Thyroid gland (tissue), 4 donors: Measurements from ENCODE around the gene UBE2E2. TPM values are rescaled to one million over a fixed set of nuclear protein-coding genes. Genes with fewer than 3 reads are reported as not detected.

ENCODE experiments used
- DNase-seq, 2 donors: peaks; one replicate each; pipeline ENCODE4 v3.0.0-alpha.2; 2019
- H3K27ac ChIP-seq, 3 donors: fragments of 200-600 bp; sonication (generic); 1 replicate in 2 of 3; 2 replicates in 1 of 3; pipeline ENCODE4 v1.5.1; 2016 to 2019; ENCODE audit warnings: mild to moderate bottlenecking in 1 of 3, moderate library complexity in 1 of 3
- H3K27me3 ChIP-seq: fragments of 200-600 bp; sonication (generic); one replicate; pipeline ENCODE4 v1.5.1; 2019
- H3K36me3 ChIP-seq, 2 donors: fragments of 200-600 bp; sonication (generic); one replicate each; pipeline ENCODE4 v1.5.1; 2016 to 2019
- H3K4me1 ChIP-seq, 2 donors: fragments of 200-600 bp; sonication (generic); one replicate each; pipeline ENCODE4 v1.5.1; 2017 to 2019
- H3K4me3 ChIP-seq, 3 donors: fragments of 200-600 bp; sonication (generic); replicated peaks in 1 of 3; 1 replicate in 2 of 3; 2 replicates in 1 of 3; pipeline ENCODE4 v1.5.1; 2016; ENCODE audit warnings: mild to moderate bottlenecking in 1 of 3
- H3K9me3 ChIP-seq: fragments of 200-600 bp; sonication (generic); one replicate; pipeline ENCODE4 v1.5.1; 2017
- POLR2A ChIP-seq, 2 donors: fragments of 450-650 bp; IDR thresholded peaks; one replicate each; pipeline ENCODE4 v1.6.1; 2017; ENCODE audit warnings: antibody characterized with exemption in 2 of 2, mild to moderate bottlenecking in 2 of 2, moderate library complexity in 1 of 2
- WGBS, 2 donors: methylation state at CpG; one replicate each; pipeline ENCODE4 v1.1.5; 2017; 5-methylcytosine and 5-hydroxymethylcytosine counted together
- intact Hi-C: fragments of 100-400 bp; cut with DNase I; formaldehyde crosslinking; loops from one replicate; pipeline ENCODE4 v1.15.1; 2023
- small RNA-seq: library from RNA; depleted of rRNA; stranded (forward); fragments of <200 nt; gene quantifications from one replicate; pipeline ENCODE3, GENCODE V24; 2016
- total RNA-seq, 4 donors: library from RNA; depleted of rRNA; stranded (reverse); fragments of >200 nt; gene quantifications; one replicate each; pipeline ENCODE4 v1.2.3, GENCODE V29; 2016
- TF ChIP-seq, protein P1 (sequence below), 6 experiments: fragments of 200-600 bp in 3 of 6; fragments of 450-650 bp in 3 of 6; sonication (generic) in 3 of 6; IDR thresholded peaks; one replicate each; pipeline ENCODE4 v1.5.1; 2016 to 2019; ENCODE audit warnings: antibody characterized with exemption in 6 of 6, mild to moderate bottlenecking in 2 of 6, inconsistent platforms in 1 of 6, moderate library complexity in 1 of 6

Gene UBE2E2
- total RNA-seq, 4 donors from 2014 or later = 28.5 to 46.0 (median 38.4) TPM

DNA sequence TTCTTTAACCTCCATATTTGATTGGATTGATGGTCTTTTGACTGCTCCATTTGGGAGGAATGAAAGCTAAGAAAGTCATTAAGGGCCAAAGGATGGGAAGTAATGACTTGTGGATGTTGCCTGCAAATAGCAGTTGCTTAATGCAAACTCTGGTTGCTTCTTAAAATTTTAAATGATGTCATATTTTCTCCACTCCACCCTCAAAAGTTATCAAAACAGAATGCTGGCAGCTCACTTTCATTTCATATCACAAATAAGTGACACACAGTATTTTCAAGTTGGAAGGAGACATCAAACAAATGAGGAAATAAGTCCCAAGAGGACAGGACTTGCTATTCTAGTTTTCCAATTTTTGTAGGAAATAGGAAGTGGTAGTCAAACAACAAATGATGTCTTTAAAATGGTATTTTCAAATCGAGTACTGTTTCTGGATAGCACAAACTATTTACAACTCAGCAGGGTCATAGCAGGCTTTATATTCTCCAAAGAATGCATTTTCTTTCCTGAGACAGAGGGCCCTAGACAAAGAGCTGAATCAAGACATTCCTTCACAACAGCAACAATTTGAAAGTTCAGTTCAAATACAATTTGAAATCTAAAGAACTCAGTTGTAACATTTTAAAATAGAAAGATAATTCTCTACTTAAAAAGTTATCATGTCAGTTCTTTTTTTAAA, 437.5 kb downstream of the UBE2E2 start:
- DNase-seq = no peak
- intact Hi-C loops = no loop called here
- TF ChIP-seq, protein P1, sequence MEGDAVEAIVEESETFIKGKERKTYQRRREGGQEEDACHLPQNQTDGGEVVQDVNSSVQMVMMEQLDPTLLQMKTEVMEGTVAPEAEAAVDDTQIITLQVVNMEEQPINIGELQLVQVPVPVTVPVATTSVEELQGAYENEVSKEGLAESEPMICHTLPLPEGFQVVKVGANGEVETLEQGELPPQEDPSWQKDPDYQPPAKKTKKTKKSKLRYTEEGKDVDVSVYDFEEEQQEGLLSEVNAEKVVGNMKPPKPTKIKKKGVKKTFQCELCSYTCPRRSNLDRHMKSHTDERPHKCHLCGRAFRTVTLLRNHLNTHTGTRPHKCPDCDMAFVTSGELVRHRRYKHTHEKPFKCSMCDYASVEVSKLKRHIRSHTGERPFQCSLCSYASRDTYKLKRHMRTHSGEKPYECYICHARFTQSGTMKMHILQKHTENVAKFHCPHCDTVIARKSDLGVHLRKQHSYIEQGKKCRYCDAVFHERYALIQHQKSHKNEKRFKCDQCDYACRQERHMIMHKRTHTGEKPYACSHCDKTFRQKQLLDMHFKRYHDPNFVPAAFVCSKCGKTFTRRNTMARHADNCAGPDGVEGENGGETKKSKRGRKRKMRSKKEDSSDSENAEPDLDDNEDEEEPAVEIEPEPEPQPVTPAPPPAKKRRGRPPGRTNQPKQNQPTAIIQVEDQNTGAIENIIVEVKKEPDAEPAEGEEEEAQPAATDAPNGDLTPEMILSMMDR (IDR thresholded peaks at IDR 0.05) = no peak
- TF ChIP-seq POLR2A (IDR thresholded peaks at IDR 0.05) = no peak
- no peaks in the 10 kb centered on the region for H3K4me1 ChIP-seq
- H3K27me3 ChIP-seq = no peaks in the 10 kb centered on the region
- H3K36me3 ChIP-seq = no peaks in the 10 kb centered on the region
- WGBS, 2 donors = 27 to 43% methylated on average over 1 of the region's 1 CpG
- H3K4me3 ChIP-seq = no peak overlapping the region
- no peak overlapping the region for H3K27ac ChIP-seq
- H3K9me3 ChIP-seq = no peaks in the 10 kb centered on the region

Small RNA genes lying within 50 kb of the gene (small RNA-seq; reads per million reads assigned to genes)
- not detected for gene AC121251.1
- gene RF00019 = not detected
- not detected for gene RNU6-788P
- not detected for gene RNU6-922P
